Thyroid gland (tissue), 4 donors: ENCODE results near the gene CCDC85C. TPM values are rescaled to one million over a fixed set of nuclear protein-coding genes. Genes with fewer than 3 reads are reported as not detected.

Experiments used
- DNase-seq, 2 donors: peaks; one replicate each; pipeline ENCODE4 v3.0.0-alpha.2; 2019
- H3K27ac ChIP-seq, 3 donors: fragments of 200-600 bp; sonication (generic); 1 replicate in 2 of 3; 2 replicates in 1 of 3; pipeline ENCODE4 v1.5.1; 2016 to 2019; ENCODE audit warnings: mild to moderate bottlenecking in 1 of 3, moderate library complexity in 1 of 3
- H3K27me3 ChIP-seq: fragments of 200-600 bp; sonication (generic); one replicate; pipeline ENCODE4 v1.5.1; 2019
- H3K36me3 ChIP-seq, 2 donors: fragments of 200-600 bp; sonication (generic); one replicate each; pipeline ENCODE4 v1.5.1; 2016 to 2019
- H3K4me1 ChIP-seq, 2 donors: fragments of 200-600 bp; sonication (generic); one replicate each; pipeline ENCODE4 v1.5.1; 2017 to 2019
- H3K4me3 ChIP-seq, 3 donors: fragments of 200-600 bp; sonication (generic); replicated peaks in 1 of 3; 1 replicate in 2 of 3; 2 replicates in 1 of 3; pipeline ENCODE4 v1.5.1; 2016; ENCODE audit warnings: mild to moderate bottlenecking in 1 of 3
- H3K9me3 ChIP-seq: fragments of 200-600 bp; sonication (generic); one replicate; pipeline ENCODE4 v1.5.1; 2017
- POLR2A ChIP-seq, 2 donors: fragments of 450-650 bp; IDR thresholded peaks; one replicate each; pipeline ENCODE4 v1.6.1; 2017; ENCODE audit warnings: antibody characterized with exemption in 2 of 2, mild to moderate bottlenecking in 2 of 2, moderate library complexity in 1 of 2
- WGBS, 2 donors: methylation state at CpG; one replicate each; pipeline ENCODE4 v1.1.5; 2017; 5-methylcytosine and 5-hydroxymethylcytosine counted together
- intact Hi-C: fragments of 100-400 bp; cut with DNase I; formaldehyde crosslinking; loops from one replicate; pipeline ENCODE4 v1.15.1; 2023
- total RNA-seq, 4 donors: library from RNA; depleted of rRNA; stranded (reverse); fragments of >200 nt; gene quantifications; one replicate each; pipeline ENCODE4 v1.2.3, GENCODE V29; 2016
- TF ChIP-seq, protein P1 (sequence below), 6 experiments: fragments of 200-600 bp in 3 of 6; fragments of 450-650 bp in 3 of 6; sonication (generic) in 3 of 6; IDR thresholded peaks; one replicate each; pipeline ENCODE4 v1.5.1; 2016 to 2019; ENCODE audit warnings: antibody characterized with exemption in 6 of 6, mild to moderate bottlenecking in 2 of 6, inconsistent platforms in 1 of 6, moderate library complexity in 1 of 6

CCDC85C gene
- total RNA-seq, 4 donors from 2014 or later, result 8.6 to 28.3 (median 17.3) TPM

DNA sequence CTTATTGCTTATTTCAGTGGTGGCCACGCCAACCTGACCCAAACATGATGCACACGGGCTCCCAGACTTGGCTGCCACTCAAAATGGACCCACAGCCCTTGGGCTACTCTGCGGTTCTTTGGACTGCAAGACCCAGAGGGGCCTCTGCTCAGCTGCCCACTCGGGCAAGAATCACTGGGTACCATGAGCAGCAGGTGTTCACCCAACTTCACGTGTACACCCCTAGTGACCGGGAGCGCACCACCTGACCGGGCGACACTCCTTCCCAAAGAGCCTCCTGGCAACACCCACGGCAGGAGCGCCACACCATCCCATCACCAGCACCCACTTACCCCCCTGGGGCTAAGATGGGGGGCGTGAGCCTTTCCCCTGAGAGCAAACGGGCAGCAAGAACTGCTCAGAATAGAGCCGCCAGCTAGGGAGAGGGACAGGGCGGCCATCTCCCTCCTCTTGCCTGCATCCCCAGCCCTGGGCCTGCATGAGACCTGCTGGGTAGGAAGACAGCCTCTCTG lies 90.8 kb downstream of the CCDC85C start:
- 92 to 94% methylated on average over 6 to 15 of the region's 15 CpGs for WGBS, 2 donors

GRCh38 chr14:99512571-99513182 lies 91.3 kb downstream of the CCDC85C start:
- TF ChIP-seq, protein P1, sequence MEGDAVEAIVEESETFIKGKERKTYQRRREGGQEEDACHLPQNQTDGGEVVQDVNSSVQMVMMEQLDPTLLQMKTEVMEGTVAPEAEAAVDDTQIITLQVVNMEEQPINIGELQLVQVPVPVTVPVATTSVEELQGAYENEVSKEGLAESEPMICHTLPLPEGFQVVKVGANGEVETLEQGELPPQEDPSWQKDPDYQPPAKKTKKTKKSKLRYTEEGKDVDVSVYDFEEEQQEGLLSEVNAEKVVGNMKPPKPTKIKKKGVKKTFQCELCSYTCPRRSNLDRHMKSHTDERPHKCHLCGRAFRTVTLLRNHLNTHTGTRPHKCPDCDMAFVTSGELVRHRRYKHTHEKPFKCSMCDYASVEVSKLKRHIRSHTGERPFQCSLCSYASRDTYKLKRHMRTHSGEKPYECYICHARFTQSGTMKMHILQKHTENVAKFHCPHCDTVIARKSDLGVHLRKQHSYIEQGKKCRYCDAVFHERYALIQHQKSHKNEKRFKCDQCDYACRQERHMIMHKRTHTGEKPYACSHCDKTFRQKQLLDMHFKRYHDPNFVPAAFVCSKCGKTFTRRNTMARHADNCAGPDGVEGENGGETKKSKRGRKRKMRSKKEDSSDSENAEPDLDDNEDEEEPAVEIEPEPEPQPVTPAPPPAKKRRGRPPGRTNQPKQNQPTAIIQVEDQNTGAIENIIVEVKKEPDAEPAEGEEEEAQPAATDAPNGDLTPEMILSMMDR (IDR thresholded peaks at IDR 0.05), result no peak
- TF ChIP-seq POLR2A (IDR thresholded peaks at IDR 0.05), result no peak
- H3K9me3 ChIP-seq, result no peaks in the 10 kb centered on the region
- 90 to 91% methylated on average over 8 to 16 of the region's 16 CpGs for whole genome bisulfite sequencing, 2 donors
- H3K4me1 ChIP-seq, result no peaks in the 10 kb centered on the region
- intact Hi-C loops, result no loop called here
- no peak overlapping the region for H3K27ac ChIP-seq
- H3K36me3 ChIP-seq, result peaks cover 17 to 33% of the 10 kb centered on the region in 2 donors
- H3K4me3 ChIP-seq, result no peak overlapping the region
- DNase-seq, result no peak
- no peaks in the 10 kb centered on the region for H3K27me3 ChIP-seq

More for the DNA sequence above, 90.8 kb downstream of the CCDC85C start:
- Histone ChIP-seq H3K4me3 (no peak overlapping the region), H3K27me3 (no peaks in the 10 kb centered on the region), H3K36me3 (peaks cover 12 to 27% of the 10 kb centered on the region in 2 donors), H3K27ac (no peak overlapping the region), H3K9me3 (no peaks in the 10 kb centered on the region), H3K4me1 (peaks cover 0 to 2% of the 10 kb centered on the region in 2 donors)
- intact Hi-C loops, result no loop called here
- no peak for DNase-seq
- TF ChIP-seq, protein P1 (IDR thresholded peaks at IDR 0.05), result no peak
- no peak for TF ChIP-seq POLR2A (IDR thresholded peaks at IDR 0.05)

DNA sequence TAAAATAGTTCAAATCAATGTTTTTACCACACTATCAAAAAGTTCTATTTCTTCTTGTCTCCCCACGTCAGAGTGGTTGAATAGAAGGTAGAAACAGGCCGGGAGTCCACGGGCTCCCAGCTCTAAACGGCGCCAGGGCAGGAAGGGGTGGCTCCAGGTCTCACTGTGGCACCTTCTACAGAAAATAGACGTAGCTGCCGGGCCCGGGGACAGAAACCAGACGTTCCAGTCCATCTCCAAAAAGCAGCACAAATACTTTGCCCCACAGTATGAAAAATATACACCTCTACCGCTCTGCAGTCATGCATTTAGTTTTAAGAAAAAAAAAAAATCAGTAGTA lies 91.9 kb downstream of the CCDC85C start:
- no peak for TF ChIP-seq POLR2A (IDR thresholded peaks at IDR 0.05)
- TF ChIP-seq, protein P1 (IDR thresholded peaks at IDR 0.05), result no peak
- no peak overlapping the region for H3K4me3 ChIP-seq
- no peaks in the 10 kb centered on the region for H3K9me3 ChIP-seq
- no peaks in the 10 kb centered on the region for H3K27me3 ChIP-seq
- H3K27ac ChIP-seq, result no peak overlapping the region
- WGBS, 2 donors, result 74 to 87% methylated on average over 10 of the region's 10 CpGs
- no peaks in the 10 kb centered on the region for H3K4me1 ChIP-seq
- DNase-seq, result no peak
- intact Hi-C loops, result no loop called here
- peaks cover 23 to 39% of the 10 kb centered on the region in 2 donors for H3K36me3 ChIP-seq

- H3K9me3 ChIP-seq, result no peaks in the 10 kb centered on the region
- no peaks in the 10 kb centered on the region for H3K27me3 ChIP-seq
- H3K27ac ChIP-seq, result no peak overlapping the region
- no peak for DNase-seq
- no peaks in the 10 kb centered on the region for H3K4me1 ChIP-seq
- 82 to 85% methylated on average over 9 to 11 of the region's 12 CpGs for WGBS, 2 donors
- H3K4me3 ChIP-seq, result no peak overlapping the region
- H3K36me3 ChIP-seq, result peaks cover 28 to 44% of the 10 kb centered on the region in 2 donors
- intact Hi-C loops, result no loop called here
- TF ChIP-seq, protein P1 (IDR thresholded peaks at IDR 0.05), result no peak
- TF ChIP-seq POLR2A (IDR thresholded peaks at IDR 0.05), result no peak
These were observed 92.4 kb downstream of the CCDC85C start for GRCh38 chr14:99511421-99512109.

DNA sequence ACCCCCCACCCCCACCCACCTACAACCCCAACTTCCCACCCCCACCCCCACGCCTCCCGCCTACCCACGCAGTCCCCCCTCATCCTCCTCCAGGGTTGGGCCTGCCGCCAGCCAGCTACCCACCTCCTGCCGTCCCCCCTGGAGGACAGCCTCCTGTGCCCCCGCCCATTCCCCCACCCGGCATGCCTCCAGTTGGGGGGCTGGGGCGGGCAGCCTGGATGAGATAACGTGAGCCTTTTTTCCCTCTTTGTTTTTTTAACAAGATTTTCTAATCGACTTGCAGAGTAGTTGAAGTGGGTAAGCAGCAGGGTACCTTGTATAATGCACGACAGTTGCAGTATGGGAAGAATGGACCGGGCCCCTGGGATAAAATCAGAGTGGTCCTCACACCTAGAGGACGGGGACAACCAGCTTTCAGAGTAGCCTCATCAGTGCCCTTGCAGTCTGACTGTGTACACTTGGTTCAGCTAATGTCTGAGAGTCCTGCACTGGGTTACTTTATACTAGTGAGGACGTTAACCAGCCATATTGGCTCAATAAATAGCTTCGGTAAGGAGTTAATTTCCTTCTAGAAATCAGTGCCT lies 93.4 kb downstream of the CCDC85C start:
- H3K9me3 ChIP-seq, result no peaks in the 10 kb centered on the region
- no peak for DNase-seq
- H3K27me3 ChIP-seq, result no peaks in the 10 kb centered on the region
- H3K27ac ChIP-seq, result no peak overlapping the region
- TF ChIP-seq, protein P1 (IDR thresholded peaks at IDR 0.05), result no peak
- no peak for TF ChIP-seq POLR2A (IDR thresholded peaks at IDR 0.05)
- no peaks in the 10 kb centered on the region for H3K4me1 ChIP-seq
- intact Hi-C loops, result no loop called here
- H3K4me3 ChIP-seq, result no peak overlapping the region
- H3K36me3 ChIP-seq, result peaks cover 37 to 53% of the 10 kb centered on the region in 2 donors
- WGBS, 2 donors, result 74 to 81% methylated on average over 10 to 12 of the region's 15 CpGs
